Mesenchymal stem cell (in vitro differentiated cells and primary cell): ENCODE results near the gene RFTN1. TPM values are rescaled to one million over a fixed set of nuclear protein-coding genes. Genes with fewer than 3 reads are reported as not detected.
A peak's percentile ranks its signal among the peaks of the same experiment; 100 is the strongest.

Experiments used
- DNase-seq: peaks from one replicate; pipeline ENCODE4 v3.0.0-alpha.2; 2013
- H2AFZ ChIP-seq: one replicate; pipeline ENCODE4 v1.6.1; 2013; ENCODE audit warnings: low read depth, mild to moderate bottlenecking, control low read depth, inconsistent platforms, low read length, moderate library complexity
- H2AK5ac ChIP-seq: 2 replicates; pipeline ENCODE4 v1.6.1; 2013; ENCODE audit warnings: low read length, moderate library complexity, mild to moderate bottlenecking, inconsistent platforms; ENCODE audit not compliant: severe bottlenecking
- H2BK120ac ChIP-seq: one replicate; pipeline ENCODE4 v1.6.1; 2013; ENCODE audit warnings: low read depth, mild to moderate bottlenecking, inconsistent platforms, low read length, moderate library complexity
- H2BK12ac ChIP-seq, 2 experiments: one replicate each; pipeline ENCODE4 v1.6.1; 2013; ENCODE audit warnings: inconsistent platforms in 2 of 2, low read length in 2 of 2, mild to moderate bottlenecking in 2 of 2, moderate library complexity in 2 of 2, control low read depth in 1 of 2
- H2BK15ac ChIP-seq: one replicate; pipeline ENCODE4 v1.6.1; 2013; ENCODE audit warnings: mild to moderate bottlenecking, low read depth, inconsistent platforms; ENCODE audit not compliant: poor library complexity, severe bottlenecking
- H2BK5ac ChIP-seq: 2 replicates; pipeline ENCODE4 v1.6.1; 2013; ENCODE audit warnings: low read depth, mild to moderate bottlenecking, low read length, control low read depth, inconsistent platforms; ENCODE audit not compliant: poor library complexity, severe bottlenecking
- H3K14ac ChIP-seq, 2 experiments: one replicate each; pipeline ENCODE4 v1.6.1; 2013; ENCODE audit warnings: inconsistent platforms in 2 of 2, low read length in 2 of 2, control low read depth in 1 of 2, mild to moderate bottlenecking in 1 of 2, moderate library complexity in 1 of 2
- H3K18ac ChIP-seq, 2 experiments: one replicate each; pipeline ENCODE4 v1.6.1; 2013; ENCODE audit warnings: inconsistent platforms in 2 of 2, low read length in 2 of 2, control low read depth in 1 of 2, low read depth in 1 of 2, mild to moderate bottlenecking in 1 of 2
- H3K23ac ChIP-seq, 2 experiments: one replicate each; pipeline ENCODE4 v1.6.1; 2013; ENCODE audit warnings: inconsistent platforms in 2 of 2, low read length in 2 of 2, mild to moderate bottlenecking in 2 of 2, moderate library complexity in 2 of 2, control low read depth in 1 of 2
- H3K27ac ChIP-seq: 2 replicates; pipeline ENCODE4 v1.5.1; 2013; ENCODE audit warnings: mild to moderate bottlenecking, moderate library complexity, low read length, control low read depth, inconsistent platforms; ENCODE audit not compliant: poor library complexity, severe bottlenecking
- H3K27me3 ChIP-seq, 2 experiments: 2 replicates each; pipeline versions ENCODE4 v1.6.1 to v1.7.0; 2013; ENCODE audit warnings: low read length in 2 of 2, mild to moderate bottlenecking in 2 of 2, moderate library complexity in 2 of 2, control low read depth in 1 of 2, inconsistent platforms in 1 of 2; ENCODE audit not compliant: control insufficient read depth in 1 of 2, insufficient read depth in 1 of 2
- H3K36me3 ChIP-seq, 2 experiments: 2 replicates each; pipeline versions ENCODE4 v1.6.1 to v1.7.0; 2013; ENCODE audit warnings: low read length in 2 of 2, control low read depth in 1 of 2, inconsistent platforms in 1 of 2, low read depth in 1 of 2, mild to moderate bottlenecking in 1 of 2; ENCODE audit not compliant: insufficient read depth in 2 of 2, control insufficient read depth in 1 of 2
- H3K4ac ChIP-seq, 2 experiments: one replicate each; pipeline ENCODE4 v1.6.1; 2013; ENCODE audit warnings: inconsistent platforms in 2 of 2, low read length in 2 of 2, mild to moderate bottlenecking in 2 of 2, moderate library complexity in 2 of 2, control low read depth in 1 of 2, low read depth in 1 of 2
- H3K4me1 ChIP-seq: 2 replicates; pipeline ENCODE4 v1.6.1; 2013; ENCODE audit warnings: low read depth, low read length, control low read depth; ENCODE audit not compliant: control insufficient read depth, insufficient read depth
- H3K4me2 ChIP-seq: 2 replicates; pipeline ENCODE4 v1.6.1; 2013; ENCODE audit warnings: low read length, mild to moderate bottlenecking, inconsistent platforms; ENCODE audit not compliant: poor library complexity, severe bottlenecking
- H3K4me3 ChIP-seq, 2 experiments: 2 replicates each; pipeline versions ENCODE4 v1.5.1 to v1.7.0; 2013; ENCODE audit warnings: low read length in 2 of 2, mild to moderate bottlenecking in 2 of 2, control low read depth in 1 of 2, low read depth in 1 of 2; ENCODE audit not compliant: insufficient read depth in 1 of 2
- H3K79me1 ChIP-seq: replicated peaks from 2 replicates; pipeline ENCODE4 v1.6.1; 2013; ENCODE audit warnings: mild to moderate bottlenecking, control low read depth, low read length, inconsistent platforms; ENCODE audit not compliant: poor library complexity, severe bottlenecking
- H3K9ac ChIP-seq: 2 replicates; pipeline ENCODE4 v1.7.0; 2013; ENCODE audit warnings: mild to moderate bottlenecking, low read length, moderate library complexity
- H3K9me3 ChIP-seq: 2 replicates; pipeline ENCODE4 v1.7.0; 2013; ENCODE audit warnings: mild to moderate bottlenecking, low read length; ENCODE audit not compliant: control insufficient read depth
- H4K8ac ChIP-seq: one replicate; pipeline ENCODE4 v1.6.1; 2013; ENCODE audit warnings: inconsistent platforms, mild to moderate bottlenecking, low read length, moderate library complexity
- H4K91ac ChIP-seq: one replicate; pipeline ENCODE4 v1.6.1; 2013; ENCODE audit warnings: mild to moderate bottlenecking, low read length, inconsistent platforms
- WGBS: methylation state at CpG from one replicate; pipeline ENCODE4 v1.1.7; 2013; ENCODE audit warnings: mixed read lengths; 5-methylcytosine and 5-hydroxymethylcytosine counted together
- polyA plus RNA-seq, 2 experiments: library from polyadenylated mRNA; stranded (reverse); fragments of 200-250 nt; gene quantifications; one replicate each; pipeline ENCODE4 v1.2.3, GENCODE V29; 2013

RFTN1 gene
- polyA plus RNA-seq (2013, experiment 1 of 2), result 256 TPM
- polyA plus RNA-seq (2013, experiment 2 of 2), result 261 TPM

GRCh38 chr3:16513141-16514020 is at the start of gene RFTN1:
Gene RFTN1, minus strand, starts transcription at chr3:16513699. Its CDS starts 19,830 bp downstream, at chr3:16493869.
- peak within 1 kb of the TSS; percentile 87 to 99 for H3K23ac ChIP-seq
- peak within 1 kb of the TSS; percentile 98 to 99 for H3K4ac ChIP-seq
- peak within 1 kb of the TSS in 1 of 2 experiments; percentile 99 for H3K14ac ChIP-seq
- H3K27me3 ChIP-seq, result no peaks in the 10 kb centered on the region
- peaks cover 24% of the 10 kb centered on the region for H3K4me1 ChIP-seq
- peak within 1 kb of the TSS; percentile 81 for H2AFZ ChIP-seq
- H4K8ac ChIP-seq, result peak within 1 kb of the TSS; percentile 90
- H3K4me2 ChIP-seq, result peak within 1 kb of the TSS; percentile 81
- peak within 1 kb of the TSS; percentile 80 to 99 for H2BK12ac ChIP-seq
- H3K9me3 ChIP-seq, result no peaks in the 10 kb centered on the region
- under 1% methylated on average over 45 of the region's 92 CpGs for WGBS
- peak within 1 kb of the TSS; percentile 26 for H2AK5ac ChIP-seq
- H3K36me3 ChIP-seq, result no peaks in the 10 kb centered on the region
- peak; percentile 81 for DNase-seq
- H3K18ac ChIP-seq, result peak within 1 kb of the TSS; percentile 95 to 99
- peak within 1 kb of the TSS; percentile 43 for H3K27ac ChIP-seq
- H3K4me3 ChIP-seq, result peak within 1 kb of the TSS; percentile 86 to 96
- H3K9ac ChIP-seq, result peak within 1 kb of the TSS; percentile 88
- H3K79me1 ChIP-seq, result peaks cover 4% of the 10 kb centered on the region
- peak within 1 kb of the TSS; percentile 95 for H4K91ac ChIP-seq
- H2BK120ac ChIP-seq, result peak within 1 kb of the TSS; percentile 96
- peak within 1 kb of the TSS; percentile 71 for H2BK5ac ChIP-seq
- H2BK15ac ChIP-seq, result peak within 1 kb of the TSS; percentile 95

GRCh38 chr3:16559653-16560365 is 46.3 kb upstream of the RFTN1 start:
- no peak overlapping the region for H3K4me3 ChIP-seq
- H4K8ac ChIP-seq, result no peak overlapping the region

GRCh38 chr3:16554126-16554525 is 40.6 kb upstream of the RFTN1 start:
- Histone ChIP-seq H3K9me3 (no peaks in the 10 kb centered on the region), H3K4ac (no peak overlapping the region), H3K9ac (no peak overlapping the region), H2BK12ac (no peak overlapping the region), H3K4me3 (no peak overlapping the region), H2AFZ (no peak overlapping the region), H4K91ac (no peak overlapping the region), H2AK5ac (no peak overlapping the region), H3K4me1 (peaks cover 2% of the 10 kb centered on the region), H2BK120ac (no peak overlapping the region), H3K27me3 (peaks cover 3 to 16% of the 10 kb centered on the region in 2 experiments), H3K79me1 (no peaks in the 10 kb centered on the region), H3K27ac (no peak overlapping the region), H2BK15ac (no peak overlapping the region), H2BK5ac (no peak overlapping the region), H3K23ac (no peak overlapping the region), H3K36me3 (no peaks in the 10 kb centered on the region), H3K4me2 (no peak overlapping the region), H3K14ac (no peak overlapping the region), H3K18ac (no peak overlapping the region), H4K8ac (no peak overlapping the region)
- DNase-seq, result no peak
- 85% methylated on average over 4 of the region's 4 CpGs for WGBS

More at GRCh38 chr3:16559653-16560365, 46.3 kb upstream of the RFTN1 start:
- H3K18ac ChIP-seq, result no peak overlapping the region
- 93% methylated on average over 5 of the region's 5 CpGs for WGBS
- H2BK120ac ChIP-seq, result no peak overlapping the region
- H2AFZ ChIP-seq, result no peak overlapping the region
- no peaks in the 10 kb centered on the region for H3K36me3 ChIP-seq
- no peaks in the 10 kb centered on the region for H3K79me1 ChIP-seq
- H3K27me3 ChIP-seq, result peaks cover 0 to 3% of the 10 kb centered on the region in 2 experiments
- H3K4me1 ChIP-seq, result no peaks in the 10 kb centered on the region
- peaks cover 11% of the 10 kb centered on the region for H3K9me3 ChIP-seq
- no peak overlapping the region for H3K27ac ChIP-seq
- H3K14ac ChIP-seq, result no peak overlapping the region
- no peak overlapping the region for H3K23ac ChIP-seq
- H3K4me2 ChIP-seq, result no peak overlapping the region
- no peak for DNase-seq
- H2BK15ac ChIP-seq, result no peak overlapping the region
- H2AK5ac ChIP-seq, result no peak overlapping the region
- no peak overlapping the region for H3K4ac ChIP-seq
- H3K9ac ChIP-seq, result no peak overlapping the region
- H2BK12ac ChIP-seq, result no peak overlapping the region
- no peak overlapping the region for H4K91ac ChIP-seq
- no peak overlapping the region for H2BK5ac ChIP-seq

GRCh38 chr3:16552757-16553156 is 39.3 kb upstream of the RFTN1 start:
- Histone ChIP-seq H3K36me3 (no peaks in the 10 kb centered on the region), H3K79me1 (no peaks in the 10 kb centered on the region), H3K27ac (no peak overlapping the region), H3K14ac (no peak overlapping the region), H2BK5ac (no peak overlapping the region), H3K4me3 (no peak overlapping the region), H2BK15ac (no peak overlapping the region), H3K4me2 (no peak overlapping the region), H3K23ac (no peak overlapping the region), H3K9ac (no peak overlapping the region), H2BK120ac (no peak overlapping the region), H2BK12ac (no peak overlapping the region), H3K4me1 (peaks cover 2% of the 10 kb centered on the region), H3K27me3 (peaks cover 3 to 16% of the 10 kb centered on the region in 2 experiments), H3K9me3 (no peaks in the 10 kb centered on the region), H2AK5ac (no peak overlapping the region), H3K18ac (no peak overlapping the region), H4K91ac (no peak overlapping the region), H4K8ac (no peak overlapping the region), H3K4ac (no peak overlapping the region), H2AFZ (no peak overlapping the region)
- DNase-seq, result no peak
- 88% methylated on average over 2 of the region's 3 CpGs for WGBS
